ENCODE data around the gene CD2AP. TPM values are rescaled to one million over a fixed set of nuclear protein-coding genes. Genes with fewer than 3 reads are reported as not detected.

Gene CD2AP
- total and polyA plus RNA-seq, 2 donors (not counting 1 experiment from before 2014, with no cell fraction given) = 4.7 to 43.3 TPM

- Histone ChIP-seq H3K36me3 (replicated peaks in 1 of 2; ENCODE audit: control extremely low read depth in 1 of 2, control insufficient read depth in 1 of 2, extremely low read depth in 1 of 2, insufficient read depth in 2 of 2, low read length in 1 of 2) (peaks cover 0 to under 1% of the 10 kb centered on the region in 2 experiments), H3K4me1 (ENCODE audit: control insufficient read depth in 2 of 2, insufficient read depth in 2 of 2, low read length in 2 of 2) (no peaks in the 10 kb centered on the region), H3K79me2 (ENCODE audit: control insufficient read depth, insufficient read depth, low read length) (no peaks in the 10 kb centered on the region), H3K4me3 (ENCODE audit: control extremely low read depth in 1 of 5, extremely low read depth in 1 of 5, insufficient read depth in 1 of 5, low read depth in 2 of 5, low read length in 4 of 5) (no peak overlapping the region), H3K27me3 (replicated peaks in 1 of 4; ENCODE audit: control extremely low read depth in 1 of 4, control insufficient read depth in 3 of 4, insufficient read depth in 4 of 4, low read length in 3 of 4) (no peaks in the 10 kb centered on the region), H2AFZ (ENCODE audit: insufficient read depth, low read depth, low read length, poor library complexity, severe bottlenecking) (no peak overlapping the region), H3K4me2 (replicated peaks; ENCODE audit: low read depth, low read length, poor library complexity, severe bottlenecking) (no peak overlapping the region), H3K9me3 (ENCODE audit: control extremely low read depth in 1 of 3, control insufficient read depth in 2 of 3, insufficient read depth in 1 of 3, low read length in 2 of 3) (no peaks in the 10 kb centered on the region), H3K9ac (ENCODE audit: low read length) (no peak overlapping the region), H3K27ac (ENCODE audit: low read length in 2 of 2) (no peak overlapping the region), H4K20me1 (ENCODE audit: control insufficient read depth, insufficient read depth, low read length, poor library complexity, severe bottlenecking) (no peaks in the 10 kb centered on the region)
- POLR2A ChIA-PET = no interaction called here
- no peaks in the 10 kb centered on the region for H3K4me1 Mint-ChIP-seq
- CTCF ChIA-PET = interaction anchor here (1.6 to 1.7 kb wide), 3 partner anchors 11 to 151 kb away, joined by 3 to 4 read pairs (median 4); no protein-coding TSS in a partner anchor
- WGBS (ENCODE audit: insufficient coverage) = 83% methylated on average over 2 of the region's 5 CpGs
- DNase-seq (no peak), ATAC-seq (ENCODE audit: low read depth) (no peak)
- TF ChIP-seq EZH2 (IDR thresholded peaks at IDR 0.05; ENCODE audit: borderline replicate concordance, insufficient read depth, low read depth, low read length, poor library complexity, severe bottlenecking) = no peak
- TF ChIP-seq, protein P1, sequence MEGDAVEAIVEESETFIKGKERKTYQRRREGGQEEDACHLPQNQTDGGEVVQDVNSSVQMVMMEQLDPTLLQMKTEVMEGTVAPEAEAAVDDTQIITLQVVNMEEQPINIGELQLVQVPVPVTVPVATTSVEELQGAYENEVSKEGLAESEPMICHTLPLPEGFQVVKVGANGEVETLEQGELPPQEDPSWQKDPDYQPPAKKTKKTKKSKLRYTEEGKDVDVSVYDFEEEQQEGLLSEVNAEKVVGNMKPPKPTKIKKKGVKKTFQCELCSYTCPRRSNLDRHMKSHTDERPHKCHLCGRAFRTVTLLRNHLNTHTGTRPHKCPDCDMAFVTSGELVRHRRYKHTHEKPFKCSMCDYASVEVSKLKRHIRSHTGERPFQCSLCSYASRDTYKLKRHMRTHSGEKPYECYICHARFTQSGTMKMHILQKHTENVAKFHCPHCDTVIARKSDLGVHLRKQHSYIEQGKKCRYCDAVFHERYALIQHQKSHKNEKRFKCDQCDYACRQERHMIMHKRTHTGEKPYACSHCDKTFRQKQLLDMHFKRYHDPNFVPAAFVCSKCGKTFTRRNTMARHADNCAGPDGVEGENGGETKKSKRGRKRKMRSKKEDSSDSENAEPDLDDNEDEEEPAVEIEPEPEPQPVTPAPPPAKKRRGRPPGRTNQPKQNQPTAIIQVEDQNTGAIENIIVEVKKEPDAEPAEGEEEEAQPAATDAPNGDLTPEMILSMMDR (IDR thresholded peaks at IDR 0.05) = no peak
- no peak overlapping the region for H3K4me3 Mint-ChIP-seq
- H3K27ac Mint-ChIP-seq = no peak overlapping the region
- no peaks in the 10 kb centered on the region for H3K9me3 Mint-ChIP-seq (ENCODE audit: insufficient read depth)
- intact Hi-C loops (cut with micrococcal nuclease) = no loop called here
- peaks cover 20% of the 10 kb centered on the region for H3K27me3 Mint-ChIP-seq
These were observed 156.8 kb downstream of the CD2AP start for GRCh38 chr6:47634210-47635047.

DNA sequence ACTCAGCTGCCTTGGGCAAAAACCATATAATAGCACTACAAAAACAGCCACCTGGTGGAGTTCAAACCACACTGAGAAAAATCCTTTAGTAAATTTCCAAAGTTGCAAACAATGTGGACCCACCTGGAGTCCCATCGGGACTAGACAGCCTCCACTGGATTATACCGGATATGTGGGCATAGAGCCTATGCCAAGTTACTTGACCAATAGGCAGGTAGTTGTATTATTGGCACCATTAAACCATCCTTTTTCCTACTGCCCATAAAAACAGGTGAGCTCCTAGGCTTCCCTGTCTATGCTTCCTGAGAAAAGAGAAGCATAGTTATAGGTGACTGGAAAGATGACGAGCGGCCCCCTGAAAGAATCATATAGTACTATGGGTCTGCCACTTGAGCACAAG, 169.1 kb downstream of the CD2AP start:
- DNase-seq = no peak
- no peak overlapping the region for H3K4me3 Mint-ChIP-seq
- intact Hi-C loops (cut with micrococcal nuclease) = no loop called here
- H3K9me3 ChIP-seq (ENCODE audit: control extremely low read depth in 1 of 3, control insufficient read depth in 2 of 3, insufficient read depth in 1 of 3, low read length in 2 of 3) = no peaks in the 10 kb centered on the region
- H3K27ac ChIP-seq (ENCODE audit: low read length in 2 of 2) = no peak overlapping the region
- H3K4me3 ChIP-seq (ENCODE audit: control extremely low read depth in 1 of 5, extremely low read depth in 1 of 5, insufficient read depth in 1 of 5, low read depth in 2 of 5, low read length in 4 of 5) = no peak overlapping the region
- no peaks in the 10 kb centered on the region for H4K20me1 ChIP-seq (ENCODE audit: control insufficient read depth, insufficient read depth, low read length, poor library complexity, severe bottlenecking)
- H3K27me3 ChIP-seq (replicated peaks in 1 of 4; ENCODE audit: control extremely low read depth in 1 of 4, control insufficient read depth in 3 of 4, insufficient read depth in 4 of 4, low read length in 3 of 4) = no peaks in the 10 kb centered on the region
- H2AFZ ChIP-seq (ENCODE audit: insufficient read depth, low read depth, low read length, poor library complexity, severe bottlenecking) = no peak overlapping the region
- WGBS (ENCODE audit: insufficient coverage) = no CpG with 5 or more reads among the region's 4 CpGs
- ATAC-seq (ENCODE audit: low read depth) = no peak
- ChIA-PET POLR2A (no interaction called here), CTCF (no interaction called here)
- H3K36me3 ChIP-seq (replicated peaks in 1 of 2; ENCODE audit: control extremely low read depth in 1 of 2, control insufficient read depth in 1 of 2, extremely low read depth in 1 of 2, insufficient read depth in 2 of 2, low read length in 1 of 2) = no peaks in the 10 kb centered on the region
- H3K27me3 Mint-ChIP-seq = peaks cover 4% of the 10 kb centered on the region
- no peak overlapping the region for H3K4me2 ChIP-seq (replicated peaks; ENCODE audit: low read depth, low read length, poor library complexity, severe bottlenecking)
- TF ChIP-seq EZH2 (IDR thresholded peaks at IDR 0.05; ENCODE audit: borderline replicate concordance, insufficient read depth, low read depth, low read length, poor library complexity, severe bottlenecking) = no peak
- no peak overlapping the region for H3K27ac Mint-ChIP-seq
- no peaks in the 10 kb centered on the region for H3K9me3 Mint-ChIP-seq (ENCODE audit: insufficient read depth)
- peaks cover 0 to 6% of the 10 kb centered on the region in 2 donors for H3K4me1 ChIP-seq (ENCODE audit: control insufficient read depth in 2 of 2, insufficient read depth in 2 of 2, low read length in 2 of 2)
- no peaks in the 10 kb centered on the region for H3K79me2 ChIP-seq (ENCODE audit: control insufficient read depth, insufficient read depth, low read length)
- no peak overlapping the region for H3K9ac ChIP-seq (ENCODE audit: low read length)
- no peaks in the 10 kb centered on the region for H3K4me1 Mint-ChIP-seq

All from B cell (primary cell).